ENCODE data around the gene SKAP1.

SKAP1 gene

GRCh38 chr17:48445248-48445620 is 15.2 kb upstream of the SKAP1 start:
- WGBS, 2 donors (ENCODE audit: extremely low coverage in 2 of 2, insufficient read length in 2 of 2, insufficient replicate concordance in 1 of 2) = no CpG with 5 or more reads among the region's 7 CpGs
- H3K4me1 ChIP-seq (ENCODE audit: control insufficient read depth in 2 of 2, insufficient read depth in 1 of 2, low read depth in 1 of 2, low read length in 2 of 2) = peaks cover 0 to 1% of the 10 kb centered on the region in 2 donors
- no peak overlapping the region for H3K27ac ChIP-seq (replicated peaks; ENCODE audit: low read length)
- no peak for DNase-seq (ENCODE audit: low spot score)
- H3K9me3 ChIP-seq (replicated peaks in 1 of 2; ENCODE audit: control insufficient read depth in 2 of 2, insufficient read depth in 1 of 2, low read depth in 1 of 2, low read length in 2 of 2) = no peaks in the 10 kb centered on the region
- no peak overlapping the region for H2AK5ac ChIP-seq (ENCODE audit: low read depth, low read length)
- H2BK12ac ChIP-seq (ENCODE audit: low read length) = no peak overlapping the region
- no peaks in the 10 kb centered on the region for H3K79me1 ChIP-seq (ENCODE audit: low read depth, low read length)
- no peak overlapping the region for H3K4me2 ChIP-seq (ENCODE audit: insufficient read depth, low read length, poor library complexity, severe bottlenecking)
- no peak overlapping the region for H2BK120ac ChIP-seq (ENCODE audit: low read depth, low read length)
- H3K18ac ChIP-seq (ENCODE audit: low read length) = no peak overlapping the region
- H3K36me3 ChIP-seq (replicated peaks in 1 of 2; ENCODE audit: control insufficient read depth in 2 of 2, insufficient read depth in 2 of 2, low read length in 2 of 2) = no peaks in the 10 kb centered on the region
- H2AFZ ChIP-seq (ENCODE audit: low read length) = no peak overlapping the region
- no peak overlapping the region for H3K4ac ChIP-seq (ENCODE audit: low read length)
- no peak overlapping the region for H3K23ac ChIP-seq (ENCODE audit: low read depth, low read length, poor library complexity)
- peaks cover 0 to 4% (median 0%) of the 10 kb centered on the region in 3 experiments for H3K27me3 ChIP-seq (ENCODE audit: control insufficient read depth in 3 of 3, insufficient read depth in 3 of 3, low read depth in 1 of 3, low read length in 3 of 3)
- H3K4me3 ChIP-seq (ENCODE audit: low read length in 2 of 2) = no peak overlapping the region
- no peak overlapping the region for H4K91ac ChIP-seq (ENCODE audit: low read depth, low read length, poor library complexity)
- H2BK5ac ChIP-seq (ENCODE audit: low read length) = no peak overlapping the region
- no peak overlapping the region for H3K14ac ChIP-seq (ENCODE audit: low read length)
- no peak overlapping the region for H2BK15ac ChIP-seq (ENCODE audit: low read length)
- H3K9ac ChIP-seq (ENCODE audit: low read depth, low read length, poor library complexity) = no peak overlapping the region
- H4K8ac ChIP-seq (ENCODE audit: low read depth, low read length) = no peak overlapping the region

DNA sequence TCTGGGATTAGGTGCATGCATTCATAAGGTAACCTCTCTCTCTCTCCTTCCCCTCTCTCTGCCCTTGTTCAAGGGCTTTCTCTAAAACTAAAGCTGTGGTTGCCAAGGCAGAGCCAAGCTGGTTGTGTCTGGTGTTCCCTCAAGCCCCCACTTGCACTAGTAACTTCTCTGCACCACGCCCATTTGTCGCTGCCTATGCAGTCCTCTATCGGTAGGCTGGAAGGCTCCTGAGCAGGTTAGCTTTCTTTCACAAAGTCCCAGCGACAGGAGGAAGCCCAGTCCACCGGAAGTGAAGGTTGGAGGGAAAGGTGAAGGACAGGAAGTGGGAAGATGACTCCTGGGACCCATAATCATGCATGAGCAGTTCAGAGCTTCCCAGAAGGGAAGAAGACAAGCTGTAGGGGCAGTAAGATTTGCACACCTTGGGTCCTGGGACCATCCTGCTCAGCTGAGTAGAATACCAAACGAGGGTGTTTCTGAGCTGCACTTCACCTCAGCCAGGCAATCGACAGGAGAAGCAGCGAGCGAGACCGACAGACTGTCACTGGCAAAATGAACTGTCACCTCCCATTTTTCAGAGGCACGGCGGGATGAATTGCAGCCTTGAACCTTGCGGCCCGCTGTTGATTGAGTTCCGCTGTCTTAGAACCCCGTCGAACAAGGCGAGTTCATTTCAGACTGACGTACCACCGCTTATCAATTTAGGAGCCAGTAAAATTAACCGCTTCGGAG is 14.7 kb upstream of the SKAP1 start:
- Histone ChIP-seq H3K23ac (ENCODE audit: low read depth, low read length, poor library complexity) (peak overlapping the region; percentile 18), H3K18ac (ENCODE audit: low read length) (no peak overlapping the region), H2AK5ac (ENCODE audit: low read depth, low read length) (no peak overlapping the region), H3K4ac (ENCODE audit: low read length) (no peak overlapping the region), H2BK120ac (ENCODE audit: low read depth, low read length) (no peak overlapping the region), H2BK5ac (ENCODE audit: low read length) (no peak overlapping the region), H2AFZ (ENCODE audit: low read length) (peak overlapping the region; percentile 53), H4K8ac (ENCODE audit: low read depth, low read length) (no peak overlapping the region), H3K4me3 (ENCODE audit: low read length in 2 of 2) (no peak overlapping the region), H3K36me3 (replicated peaks in 1 of 2; ENCODE audit: control insufficient read depth in 2 of 2, insufficient read depth in 2 of 2, low read length in 2 of 2) (no peaks in the 10 kb centered on the region), H3K79me1 (ENCODE audit: low read depth, low read length) (no peaks in the 10 kb centered on the region), H2BK12ac (ENCODE audit: low read length) (no peak overlapping the region), H4K91ac (ENCODE audit: low read depth, low read length, poor library complexity) (no peak overlapping the region), H3K4me1 (ENCODE audit: control insufficient read depth in 2 of 2, insufficient read depth in 1 of 2, low read depth in 1 of 2, low read length in 2 of 2) (peaks cover 0 to 5% of the 10 kb centered on the region in 2 donors), H3K27me3 (ENCODE audit: control insufficient read depth in 3 of 3, insufficient read depth in 3 of 3, low read depth in 1 of 3, low read length in 3 of 3) (peaks cover 0 to 4% (median 0%) of the 10 kb centered on the region in 3 experiments), H2BK15ac (ENCODE audit: low read length) (no peak overlapping the region), H3K27ac (replicated peaks; ENCODE audit: low read length) (no peak overlapping the region), H3K9ac (ENCODE audit: low read depth, low read length, poor library complexity) (no peak overlapping the region), H3K9me3 (replicated peaks in 1 of 2; ENCODE audit: control insufficient read depth in 2 of 2, insufficient read depth in 1 of 2, low read depth in 1 of 2, low read length in 2 of 2) (no peaks in the 10 kb centered on the region), H3K4me2 (ENCODE audit: insufficient read depth, low read length, poor library complexity, severe bottlenecking) (no peak overlapping the region), H3K14ac (ENCODE audit: low read length) (no peak overlapping the region)
- no peak for DNase-seq (ENCODE audit: low spot score)
- no CpG with 5 or more reads among the region's 22 CpGs for WGBS, 2 donors (ENCODE audit: extremely low coverage in 2 of 2, insufficient read length in 2 of 2, insufficient replicate concordance in 1 of 2)

- no peak overlapping the region for H2BK15ac ChIP-seq (ENCODE audit: low read length)
- H3K14ac ChIP-seq (ENCODE audit: low read length) = no peak overlapping the region
- no peak overlapping the region for H2BK5ac ChIP-seq (ENCODE audit: low read length)
- H4K8ac ChIP-seq (ENCODE audit: low read depth, low read length) = no peak overlapping the region
- H3K27me3 ChIP-seq (ENCODE audit: control insufficient read depth in 3 of 3, insufficient read depth in 3 of 3, low read depth in 1 of 3, low read length in 3 of 3) = peaks cover 0 to 9% (median 0%) of the 10 kb centered on the region in 3 experiments
- no peak overlapping the region for H3K23ac ChIP-seq (ENCODE audit: low read depth, low read length, poor library complexity)
- no peaks in the 10 kb centered on the region for H3K79me1 ChIP-seq (ENCODE audit: low read depth, low read length)
- DNase-seq (ENCODE audit: low spot score) = no peak
- H3K27ac ChIP-seq (replicated peaks; ENCODE audit: low read length) = no peak overlapping the region
- H3K36me3 ChIP-seq (replicated peaks in 1 of 2; ENCODE audit: control insufficient read depth in 2 of 2, insufficient read depth in 2 of 2, low read length in 2 of 2) = no peaks in the 10 kb centered on the region
- no peak overlapping the region for H3K4me3 ChIP-seq (ENCODE audit: low read length in 2 of 2)
- H4K91ac ChIP-seq (ENCODE audit: low read depth, low read length, poor library complexity) = no peak overlapping the region
- H2BK12ac ChIP-seq (ENCODE audit: low read length) = no peak overlapping the region
- H2AK5ac ChIP-seq (ENCODE audit: low read depth, low read length) = no peak overlapping the region
- H3K4me2 ChIP-seq (ENCODE audit: insufficient read depth, low read length, poor library complexity, severe bottlenecking) = no peak overlapping the region
- H3K18ac ChIP-seq (ENCODE audit: low read length) = no peak overlapping the region
- WGBS, 2 donors (ENCODE audit: extremely low coverage in 2 of 2, insufficient read length in 2 of 2, insufficient replicate concordance in 1 of 2) = 100% methylated on average over 1 of the region's 5 CpGs; no CpG with 5 or more reads in 1 of the 2 donors
- no peak overlapping the region for H3K4ac ChIP-seq (ENCODE audit: low read length)
- H3K9ac ChIP-seq (ENCODE audit: low read depth, low read length, poor library complexity) = no peak overlapping the region
- H3K4me1 ChIP-seq (ENCODE audit: control insufficient read depth in 2 of 2, insufficient read depth in 1 of 2, low read depth in 1 of 2, low read length in 2 of 2) = peaks cover 0 to 5% of the 10 kb centered on the region in 2 donors
- no peak overlapping the region for H2AFZ ChIP-seq (ENCODE audit: low read length)
- no peak overlapping the region for H2BK120ac ChIP-seq (ENCODE audit: low read depth, low read length)
- no peaks in the 10 kb centered on the region for H3K9me3 ChIP-seq (replicated peaks in 1 of 2; ENCODE audit: control insufficient read depth in 2 of 2, insufficient read depth in 1 of 2, low read depth in 1 of 2, low read length in 2 of 2)
Measured at GRCh38 chr17:48443712-48444111, 13.7 kb upstream of the SKAP1 start.

DNA sequence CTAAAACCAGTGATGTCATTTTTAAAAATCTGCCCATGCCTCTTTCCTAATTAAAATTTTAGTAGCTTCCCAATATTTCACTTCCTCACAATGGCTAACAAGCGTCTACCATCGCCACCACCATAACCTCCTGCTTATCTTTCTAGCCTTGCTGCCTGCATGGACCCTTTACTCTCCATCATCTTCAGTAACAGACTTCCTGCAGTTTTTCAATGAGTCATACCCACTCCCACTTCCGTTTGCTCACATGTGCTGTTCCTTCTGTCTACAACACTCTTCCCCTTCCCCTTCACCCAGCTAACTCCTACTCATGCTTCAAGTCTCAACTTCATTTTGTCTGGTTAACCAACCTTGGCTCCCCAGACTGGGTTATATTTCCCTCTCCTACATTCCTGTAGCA is 12.8 kb upstream of the SKAP1 start:
- H3K4me2 ChIP-seq (ENCODE audit: insufficient read depth, low read length, poor library complexity, severe bottlenecking) = no peak overlapping the region
- H3K9me3 ChIP-seq (replicated peaks in 1 of 2; ENCODE audit: control insufficient read depth in 2 of 2, insufficient read depth in 1 of 2, low read depth in 1 of 2, low read length in 2 of 2) = no peaks in the 10 kb centered on the region
- no peak overlapping the region for H2BK5ac ChIP-seq (ENCODE audit: low read length)
- no peak for DNase-seq (ENCODE audit: low spot score)
- H2BK120ac ChIP-seq (ENCODE audit: low read depth, low read length) = no peak overlapping the region
- H3K9ac ChIP-seq (ENCODE audit: low read depth, low read length, poor library complexity) = no peak overlapping the region
- H3K23ac ChIP-seq (ENCODE audit: low read depth, low read length, poor library complexity) = no peak overlapping the region
- H3K27me3 ChIP-seq (ENCODE audit: control insufficient read depth in 3 of 3, insufficient read depth in 3 of 3, low read depth in 1 of 3, low read length in 3 of 3) = peaks cover 0 to 9% (median 0%) of the 10 kb centered on the region in 3 experiments
- H3K14ac ChIP-seq (ENCODE audit: low read length) = no peak overlapping the region
- no peaks in the 10 kb centered on the region for H3K79me1 ChIP-seq (ENCODE audit: low read depth, low read length)
- H4K8ac ChIP-seq (ENCODE audit: low read depth, low read length) = no peak overlapping the region
- no peak overlapping the region for H3K18ac ChIP-seq (ENCODE audit: low read length)
- H2AK5ac ChIP-seq (ENCODE audit: low read depth, low read length) = no peak overlapping the region
- no peak overlapping the region for H2AFZ ChIP-seq (ENCODE audit: low read length)
- no peaks in the 10 kb centered on the region for H3K36me3 ChIP-seq (replicated peaks in 1 of 2; ENCODE audit: control insufficient read depth in 2 of 2, insufficient read depth in 2 of 2, low read length in 2 of 2)
- no peak overlapping the region for H2BK12ac ChIP-seq (ENCODE audit: low read length)
- no peak overlapping the region for H3K4me3 ChIP-seq (ENCODE audit: low read length in 2 of 2)
- no peak overlapping the region for H3K4ac ChIP-seq (ENCODE audit: low read length)
- no peak overlapping the region for H2BK15ac ChIP-seq (ENCODE audit: low read length)
- H4K91ac ChIP-seq (ENCODE audit: low read depth, low read length, poor library complexity) = no peak overlapping the region
- H3K27ac ChIP-seq (replicated peaks; ENCODE audit: low read length) = no peak overlapping the region
- peaks cover 0 to 5% of the 10 kb centered on the region in 2 donors for H3K4me1 ChIP-seq (ENCODE audit: control insufficient read depth in 2 of 2, insufficient read depth in 1 of 2, low read depth in 1 of 2, low read length in 2 of 2)
- WGBS, 2 donors (ENCODE audit: extremely low coverage in 2 of 2, insufficient read length in 2 of 2, insufficient replicate concordance in 1 of 2) = no CpG with 5 or more reads among the region's 3 CpGs
